ENCODE measurements around the gene ENO3. TPM values are rescaled to one million over a fixed set of nuclear protein-coding genes. Genes with fewer than 3 reads are reported as not detected.

The ENO3 gene
- total RNA-seq, 2 donors from 2014 or later, result 17.2 to 17.6 TPM

DNA sequence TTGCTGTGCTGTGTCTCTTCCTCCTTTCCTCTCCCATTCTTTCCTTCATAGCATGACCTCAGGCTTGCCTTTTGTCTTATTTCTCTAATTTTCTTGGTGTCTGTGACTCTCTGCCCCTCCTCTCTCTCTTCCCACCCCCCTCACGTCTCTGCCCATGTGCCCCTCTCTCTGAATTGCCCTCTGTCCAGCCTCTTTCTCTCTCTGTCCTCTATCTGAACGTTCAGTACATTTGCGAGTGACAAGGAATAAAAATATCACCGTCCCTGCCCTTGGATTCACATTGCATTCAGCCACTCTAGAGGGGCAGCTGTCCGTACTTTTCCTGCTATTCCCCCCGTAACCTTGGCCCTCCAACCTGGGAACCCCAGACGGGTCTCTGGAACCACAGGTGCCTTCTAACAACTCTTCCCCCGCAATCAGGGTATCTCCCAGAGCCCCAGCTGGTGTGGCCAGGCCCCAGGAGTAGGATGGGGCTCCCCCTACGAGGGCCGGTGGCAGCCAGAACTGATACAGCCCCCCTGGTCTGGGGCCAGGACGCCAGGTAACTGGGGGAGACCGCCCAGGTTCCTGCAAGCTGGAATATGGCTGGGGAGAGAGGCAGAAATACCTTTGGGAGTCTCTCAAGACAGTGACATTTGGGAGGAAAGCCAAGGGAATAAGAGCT lies 48.6 kb downstream of the ENO3 start:
- H3K36me3 Mint-ChIP-seq (ENCODE audit: low read depth), result peaks cover 6% of the 10 kb centered on the region
- H3K27ac Mint-ChIP-seq, result peak overlapping the region; percentile 88
- H3K27me3 Mint-ChIP-seq, result no peaks in the 10 kb centered on the region
- DNase-seq, result no peak
- no peak for ATAC-seq
- H3K9me3 ChIP-seq (ENCODE audit: control insufficient read depth, low read length, poor library complexity, severe bottlenecking), result no peaks in the 10 kb centered on the region
- peak overlapping the region; percentile 90 for H3K4me3 Mint-ChIP-seq
- H3K4me1 Mint-ChIP-seq, result peaks cover 28% of the 10 kb centered on the region

DNA sequence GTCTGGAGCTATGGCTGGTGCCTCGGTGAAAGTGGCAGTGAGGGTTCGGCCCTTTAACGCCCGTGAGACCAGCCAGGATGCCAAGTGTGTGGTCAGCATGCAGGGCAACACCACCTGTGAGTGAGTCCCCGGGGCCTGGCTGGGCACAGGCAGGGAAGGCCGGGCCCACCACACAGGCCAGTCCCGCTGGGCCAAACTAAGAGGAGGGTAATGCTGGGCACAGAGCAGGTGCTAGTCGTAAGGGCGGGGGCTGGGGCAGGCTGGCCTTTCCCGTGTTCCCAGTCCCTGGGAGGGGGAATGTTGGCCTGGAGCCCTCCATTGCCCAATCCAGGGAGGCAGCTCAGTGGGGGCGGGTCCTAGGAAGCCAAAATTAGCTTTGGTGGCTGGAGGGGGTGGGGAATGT lies 49.3 kb downstream of the ENO3 start:
- Mint-ChIP-seq H3K27ac (no peak overlapping the region), H3K36me3 (ENCODE audit: low read depth) (peaks cover 8% of the 10 kb centered on the region), H3K27me3 (no peaks in the 10 kb centered on the region), H3K4me3 (peak overlapping the region; percentile 90), H3K4me1 (peaks cover 25% of the 10 kb centered on the region)
- DNase-seq (no peak), ATAC-seq (no peak)
- H3K9me3 ChIP-seq (ENCODE audit: control insufficient read depth, low read length, poor library complexity, severe bottlenecking), result no peaks in the 10 kb centered on the region

DNA sequence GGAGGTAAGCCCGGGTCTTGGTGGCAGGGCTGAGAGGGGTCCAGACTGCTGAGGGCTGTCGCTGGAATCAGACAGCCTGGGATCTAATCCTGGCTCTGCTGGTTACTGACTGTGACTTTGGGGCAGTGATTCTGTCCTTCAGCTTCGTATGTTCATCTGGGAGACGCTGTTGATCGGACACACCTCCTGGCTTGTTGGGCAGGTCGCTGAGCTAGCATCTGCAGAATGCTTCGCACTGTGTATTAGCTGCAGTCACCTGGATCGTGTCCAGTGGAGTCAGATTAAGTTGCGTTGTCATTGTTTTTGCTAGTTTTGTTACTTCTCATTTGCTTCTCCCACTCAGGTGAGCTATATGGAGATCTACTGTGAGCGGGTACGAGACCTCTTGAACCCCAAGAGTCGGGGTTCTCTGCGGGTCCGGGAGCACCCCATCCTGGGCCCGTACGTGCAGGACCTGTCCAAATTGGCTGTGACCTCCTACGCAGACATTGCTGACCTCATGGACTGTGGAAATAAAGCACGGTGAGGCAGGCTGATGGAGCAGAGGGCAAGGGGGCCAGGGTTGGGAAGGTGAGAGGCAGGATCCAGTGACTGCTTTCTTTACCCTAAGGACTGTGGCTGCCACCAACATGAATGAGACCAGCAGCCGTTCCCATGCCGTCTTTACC lies 51.3 kb downstream of the ENO3 start:
- no peak overlapping the region for H3K27ac Mint-ChIP-seq
- DNase-seq (no peak), ATAC-seq (no peak)
- H3K9me3 ChIP-seq (ENCODE audit: control insufficient read depth, low read length, poor library complexity, severe bottlenecking), result no peaks in the 10 kb centered on the region
- H3K36me3 Mint-ChIP-seq (ENCODE audit: low read depth), result peaks cover 13% of the 10 kb centered on the region
- peaks cover 20% of the 10 kb centered on the region for H3K4me1 Mint-ChIP-seq
- no peak overlapping the region for H3K4me3 Mint-ChIP-seq
- H3K27me3 Mint-ChIP-seq, result no peaks in the 10 kb centered on the region

DNA sequence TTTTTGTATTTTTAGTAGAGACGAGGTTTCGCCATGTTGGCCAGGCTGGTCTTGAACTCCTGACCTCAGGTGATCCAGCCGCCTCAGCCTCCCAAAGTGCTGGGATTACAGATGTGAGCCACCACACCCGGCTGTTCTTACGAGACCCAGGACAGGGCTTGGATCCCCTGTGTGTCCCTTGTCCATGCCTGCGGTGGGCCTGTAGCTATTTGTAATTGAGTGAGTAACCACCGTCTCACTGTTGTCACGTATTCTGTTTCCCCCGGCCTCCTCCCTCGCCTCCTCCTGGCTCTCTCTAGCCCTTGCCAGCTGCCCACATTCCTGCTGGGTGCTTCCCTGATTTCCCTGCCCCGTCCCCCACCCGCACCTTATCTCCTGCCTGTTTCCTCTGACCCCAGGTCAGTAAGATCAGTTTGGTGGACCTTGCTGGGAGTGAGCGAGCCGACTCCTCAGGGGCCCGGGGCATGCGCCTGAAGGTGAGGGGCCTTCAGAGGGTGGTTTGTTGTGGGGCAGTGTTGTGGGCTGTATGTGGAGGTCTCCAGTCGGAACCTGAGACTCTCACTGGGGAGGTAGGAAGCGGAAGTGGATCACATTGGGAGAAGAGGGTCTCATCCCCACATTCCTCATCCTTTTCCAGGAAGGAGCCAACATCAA lies 52.4 kb downstream of the ENO3 start:
- H3K9me3 ChIP-seq (ENCODE audit: control insufficient read depth, low read length, poor library complexity, severe bottlenecking), result no peaks in the 10 kb centered on the region
- no peak overlapping the region for H3K27ac Mint-ChIP-seq
- no peak for ATAC-seq
- peaks cover 21% of the 10 kb centered on the region for H3K36me3 Mint-ChIP-seq (ENCODE audit: low read depth)
- H3K4me3 Mint-ChIP-seq, result no peak overlapping the region
- no peaks in the 10 kb centered on the region for H3K27me3 Mint-ChIP-seq
- DNase-seq, result no peak
- H3K4me1 Mint-ChIP-seq, result peaks cover 25% of the 10 kb centered on the region

Other genes with a start within 250 kb of the ENO3 start
- 10 to 100 TPM; 38.0 to 44.9 TPM for gene PELP1, start 247.0 kb upstream of the ENO3 start, total RNA-seq
- 100 to 1,000 TPM; 220 to 255 TPM for gene ARRB2, start 240.5 kb upstream of the ENO3 start, total RNA-seq
- 1 to 10 TPM; 5.9 to 9.3 TPM for gene MED11, start 219.7 kb upstream of the ENO3 start, total RNA-seq
- 1 to 10 TPM; 1.0 to 1.6 TPM for gene ZMYND15, start 211.3 kb upstream of the ENO3 start, total RNA-seq
- 10 to 100 TPM; 10.3 to 15.3 TPM for gene CXCL16, start 211.2 kb upstream of the ENO3 start, total RNA-seq
- gene TM4SF5, start 179.2 kb upstream of the ENO3 start, total RNA-seq, result not detected
- not detected for gene VMO1, start 164.8 kb upstream of the ENO3 start, total RNA-seq
- gene GLTPD2, start 162.2 kb upstream of the ENO3 start, total RNA-seq, result under 1 TPM in 1 of 2 donors, not detected in 1; 0.34 TPM
- 10 to 100 TPM; 54.3 to 59.7 TPM for gene PSMB6, start 155.0 kb upstream of the ENO3 start, total RNA-seq
- 10 to 100 TPM; 30.6 to 32.8 TPM for gene PLD2, start 144.0 kb upstream of the ENO3 start, total RNA-seq
- gene MINK1, start 117.8 kb upstream of the ENO3 start, total RNA-seq, result 100 to 1,000 TPM; 188 to 263 TPM
- gene C17orf107, start 51.6 kb upstream of the ENO3 start, total RNA-seq, result 10 to 100 TPM; 10.7 to 12.8 TPM
- gene CHRNE, start 48.0 kb upstream of the ENO3 start, total RNA-seq, result 1 to 10 TPM; 1.1 to 1.6 TPM
- 10 to 100 TPM in 1 of 2 donors, 1 to 10 TPM in 1; 1.6 to 22.9 TPM for gene GP1BA, start 18.8 kb upstream of the ENO3 start, total RNA-seq
- gene SLC25A11, start 11.1 kb upstream of the ENO3 start, total RNA-seq, result 10 to 100 TPM; 26.2 to 26.4 TPM
- 10 to 100 TPM; 95.5 to 99.0 TPM for gene RNF167, start 10.9 kb upstream of the ENO3 start, total RNA-seq
- gene PFN1, start 2.6 kb upstream of the ENO3 start, total RNA-seq, result 100 to 1,000 TPM; 686 to 710 TPM
- gene SPAG7, start 16.7 kb downstream of the ENO3 start, total RNA-seq, result 10 to 100 TPM; 39.0 to 48.4 TPM
- gene CAMTA2, start 36.6 kb downstream of the ENO3 start, total RNA-seq, result 10 to 100 TPM; 59.9 to 63.5 TPM
- not detected for gene INCA1, start 46.4 kb downstream of the ENO3 start, total RNA-seq
- gene KIF1C, start 46.8 kb downstream of the ENO3 start, total RNA-seq, result 10 to 100 TPM; 15.4 to 19.3 TPM
- gene SLC52A1, start 84.3 kb downstream of the ENO3 start, total RNA-seq, result under 1 TPM in 1 of 2 donors, not detected in 1; 0.12 TPM
- gene ZFP3, start 127.3 kb downstream of the ENO3 start, total RNA-seq, result 1 to 10 TPM; 2.5 to 3.6 TPM
- 1 to 10 TPM; 3.4 to 4.1 TPM for gene ZNF232, start 160.8 kb downstream of the ENO3 start, total RNA-seq
- under 1 TPM; 0.05 to 0.13 TPM for gene USP6, start 164.9 kb downstream of the ENO3 start, total RNA-seq
- 1 to 10 TPM; 3.9 to 5.5 TPM for gene ZNF594, start 240.7 kb downstream of the ENO3 start, total RNA-seq

All from T-helper 17 cell (primary cell).